Caco-2 (cell line): ENCODE data around the gene ZPLD1. TPM values are rescaled to one million over a fixed set of nuclear protein-coding genes. Genes with fewer than 3 reads are reported as not detected.

Experiments used
- BruUV-seq: library from RNA; stranded (reverse); fragments of 400-500 nt; replicated peaks from 2 replicates; lab custom pipeline; 2021; lab: Mats Ljungman, UMichigan
- CTCF ChIA-PET: fragments of 300-600 bp; sonication (Branson Sonifier 250); formaldehyde crosslinking; loops from one replicate; lab custom pipeline; 2022; ENCODE audit warnings: antibody characterized with exemption; lab: Charles Lee
- POLR2A ChIA-PET: fragments of 300-600 bp; sonication (Branson Sonifier 250); formaldehyde crosslinking; loops from one replicate; lab custom pipeline; 2022; ENCODE audit warnings: antibody characterized with exemption; lab: Charles Lee
- DNase-seq, 2 experiments: peaks; one replicate each; pipeline versions ENCODE4 v3.0.0 to v3.0.0-alpha.2; 2020 to 2022
- H3K27me3 ChIP-seq: replicated peaks from 2 replicates; pipeline ENCODE4 v1.6.0; 2011; ENCODE audit warnings: low read length; ENCODE audit not compliant: control insufficient read depth, insufficient read depth
- H3K36me3 ChIP-seq: 2 replicates; pipeline ENCODE4 v1.5.1; 2011; ENCODE audit warnings: low read length; ENCODE audit not compliant: control insufficient read depth, insufficient read depth
- H3K4me1 ChIP-seq: fragments of 250-450 bp; sonication (Bioruptor Pico); 2 replicates; pipeline ENCODE4 v1.5.1; 2020; ENCODE audit warnings: mild to moderate bottlenecking
- H3K4me3 ChIP-seq: 2 replicates; pipeline ENCODE4 v1.5.1; 2011; ENCODE audit warnings: low read depth, mild to moderate bottlenecking, control low read depth, low read length
- H3K9me3 ChIP-seq: fragments of 250-450 bp; sonication (Bioruptor Pico); 2 replicates; pipeline ENCODE4 v1.5.1; 2020; ENCODE audit warnings: mild to moderate bottlenecking, moderate library complexity
- H3K27ac Mint-ChIP-seq: one replicate; pipeline ENCODE4 v1.8.0; 2022; ENCODE audit warnings: mixed read lengths; ENCODE audit not compliant: unreplicated experiment
- H3K27me3 Mint-ChIP-seq: one replicate; pipeline ENCODE4 v1.8.0; 2022; ENCODE audit warnings: mixed read lengths; ENCODE audit not compliant: insufficient read depth, unreplicated experiment
- H3K36me3 Mint-ChIP-seq: one replicate; pipeline ENCODE4 v1.8.0; 2022; ENCODE audit warnings: mild to moderate bottlenecking, mixed read lengths; ENCODE audit not compliant: insufficient read depth, unreplicated experiment
- H3K4me1 Mint-ChIP-seq: one replicate; pipeline ENCODE4 v1.8.0; 2022; ENCODE audit warnings: low read depth, mixed read lengths; ENCODE audit not compliant: unreplicated experiment
- H3K4me3 Mint-ChIP-seq: one replicate; pipeline ENCODE4 v1.8.0; 2022; ENCODE audit warnings: mild to moderate bottlenecking, moderate library complexity, mixed read lengths; ENCODE audit not compliant: unreplicated experiment
- H3K9me3 Mint-ChIP-seq: one replicate; pipeline ENCODE4 v1.8.0; 2022; ENCODE audit warnings: mixed read lengths; ENCODE audit not compliant: unreplicated experiment
- intact Hi-C: fragments of 100-400 bp; cut with micrococcal nuclease; formaldehyde crosslinking; loops from one replicate; pipeline ENCODE4 v1.10.0; 2022; ENCODE audit not compliant: unreplicated experiment
- total RNA-seq: library from RNA; stranded (reverse); gene quantifications from 2 replicates; pipeline ENCODE4 v1.2.3, GENCODE V29; 2022
- TF ChIP-seq, protein P1 (sequence below), 2 experiments: fragments of 200-600 bp in 1 of 2; IDR thresholded peaks; 1 replicate in 1 of 2; 2 replicates in 1 of 2; pipeline versions ENCODE4 v1.5.1 to v1.8.0; 2011 to 2022; ENCODE audit warnings: antibody characterized with exemption in 1 of 2, control low read depth in 1 of 2, inconsistent platforms in 1 of 2, low read depth in 1 of 2, low read length in 1 of 2, mild to moderate bottlenecking in 1 of 2, moderate library complexity in 1 of 2; ENCODE audit not compliant: insufficient read depth in 1 of 2, severe bottlenecking in 1 of 2, unreplicated experiment in 1 of 2

The ZPLD1 gene
- total RNA-seq, 1 experiment from 2014 or later = not detected

DNA sequence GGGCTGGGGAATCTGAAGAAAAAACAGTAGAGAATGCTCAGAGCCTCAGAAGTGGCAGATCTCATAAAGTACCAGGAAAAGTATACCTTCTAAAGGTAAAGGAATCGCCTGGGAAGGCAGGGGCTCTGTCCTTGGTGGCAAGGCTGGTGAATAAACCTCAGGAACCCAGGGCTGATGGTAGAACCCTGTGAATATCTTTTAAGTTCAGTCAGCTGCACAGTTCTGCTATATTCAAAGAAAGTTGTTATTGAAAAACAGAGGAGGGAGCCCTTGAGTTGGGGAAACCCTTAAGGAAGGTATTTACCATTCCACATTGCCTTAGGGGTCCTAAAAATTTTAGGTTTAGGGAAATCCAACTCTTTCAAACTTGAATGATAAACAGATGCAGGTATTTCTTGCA lies 31.2 kb downstream of the ZPLD1 start:
- no peaks in the 10 kb centered on the region for H3K9me3 Mint-ChIP-seq
- no peaks in the 10 kb centered on the region for H3K27me3 ChIP-seq
- no peaks in the 10 kb centered on the region for H3K4me1 ChIP-seq
- CTCF ChIA-PET = no interaction called here
- no peak overlapping the region for H3K4me3 Mint-ChIP-seq
- H3K9me3 ChIP-seq = no peaks in the 10 kb centered on the region
- H3K36me3 ChIP-seq = no peaks in the 10 kb centered on the region
- no peak overlapping the region for H3K4me3 ChIP-seq
- TF ChIP-seq, protein P1, sequence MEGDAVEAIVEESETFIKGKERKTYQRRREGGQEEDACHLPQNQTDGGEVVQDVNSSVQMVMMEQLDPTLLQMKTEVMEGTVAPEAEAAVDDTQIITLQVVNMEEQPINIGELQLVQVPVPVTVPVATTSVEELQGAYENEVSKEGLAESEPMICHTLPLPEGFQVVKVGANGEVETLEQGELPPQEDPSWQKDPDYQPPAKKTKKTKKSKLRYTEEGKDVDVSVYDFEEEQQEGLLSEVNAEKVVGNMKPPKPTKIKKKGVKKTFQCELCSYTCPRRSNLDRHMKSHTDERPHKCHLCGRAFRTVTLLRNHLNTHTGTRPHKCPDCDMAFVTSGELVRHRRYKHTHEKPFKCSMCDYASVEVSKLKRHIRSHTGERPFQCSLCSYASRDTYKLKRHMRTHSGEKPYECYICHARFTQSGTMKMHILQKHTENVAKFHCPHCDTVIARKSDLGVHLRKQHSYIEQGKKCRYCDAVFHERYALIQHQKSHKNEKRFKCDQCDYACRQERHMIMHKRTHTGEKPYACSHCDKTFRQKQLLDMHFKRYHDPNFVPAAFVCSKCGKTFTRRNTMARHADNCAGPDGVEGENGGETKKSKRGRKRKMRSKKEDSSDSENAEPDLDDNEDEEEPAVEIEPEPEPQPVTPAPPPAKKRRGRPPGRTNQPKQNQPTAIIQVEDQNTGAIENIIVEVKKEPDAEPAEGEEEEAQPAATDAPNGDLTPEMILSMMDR (IDR thresholded peaks at IDR 0.05; ENCODE audit: insufficient read depth in 1 of 2, low read depth in 1 of 2, low read length in 1 of 2, severe bottlenecking in 1 of 2, unreplicated experiment in 1 of 2) = no peak
- POLR2A ChIA-PET = no interaction called here
- no peak overlapping the region for H3K27ac Mint-ChIP-seq
- BruUV-seq = no TSS peak
- no peak for DNase-seq
- intact Hi-C loops = loop anchor here (1.0 to 10.0 kb wide), 3 partner anchors 63 to 231 kb away; no protein-coding TSS in a partner anchor
- no peaks in the 10 kb centered on the region for H3K36me3 Mint-ChIP-seq
- peaks cover 3% of the 10 kb centered on the region for H3K27me3 Mint-ChIP-seq
- no peaks in the 10 kb centered on the region for H3K4me1 Mint-ChIP-seq

DNA sequence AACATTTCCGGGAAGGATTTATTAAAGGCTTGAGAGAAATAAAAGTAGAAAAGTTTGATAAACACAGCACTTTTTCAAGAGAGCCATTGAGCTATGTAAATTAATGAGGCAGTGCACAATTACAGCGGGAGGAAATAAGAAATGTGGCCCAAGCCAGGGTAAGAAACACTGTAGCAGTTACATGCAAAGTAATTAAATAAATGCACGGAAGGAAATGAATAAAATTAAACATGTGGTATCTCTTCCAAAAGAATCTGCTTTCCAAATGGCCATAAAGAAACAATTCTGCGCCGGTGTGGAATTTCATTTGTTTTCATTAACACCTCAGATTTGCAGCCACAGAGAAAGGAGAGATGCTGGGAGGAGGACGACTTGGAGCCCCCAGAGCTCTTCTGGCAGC lies 35.3 kb downstream of the ZPLD1 start:
- Histone ChIP-seq H3K9me3 (no peaks in the 10 kb centered on the region), H3K27me3 (no peaks in the 10 kb centered on the region), H3K4me1 (no peaks in the 10 kb centered on the region), H3K36me3 (no peaks in the 10 kb centered on the region), H3K4me3 (no peak overlapping the region)
- ChIA-PET POLR2A (no interaction called here), CTCF (no interaction called here)
- H3K27ac Mint-ChIP-seq = no peak overlapping the region
- no peak for DNase-seq
- H3K36me3 Mint-ChIP-seq = no peaks in the 10 kb centered on the region
- TF ChIP-seq, protein P1 (IDR thresholded peaks at IDR 0.05; ENCODE audit: insufficient read depth in 1 of 2, low read depth in 1 of 2, low read length in 1 of 2, severe bottlenecking in 1 of 2, unreplicated experiment in 1 of 2) = no peak
- intact Hi-C loops = no loop called here
- H3K9me3 Mint-ChIP-seq = no peaks in the 10 kb centered on the region
- H3K27me3 Mint-ChIP-seq = peaks cover 3% of the 10 kb centered on the region
- H3K4me1 Mint-ChIP-seq = no peaks in the 10 kb centered on the region
- no peak overlapping the region for H3K4me3 Mint-ChIP-seq
- no TSS peak for BruUV-seq

DNA sequence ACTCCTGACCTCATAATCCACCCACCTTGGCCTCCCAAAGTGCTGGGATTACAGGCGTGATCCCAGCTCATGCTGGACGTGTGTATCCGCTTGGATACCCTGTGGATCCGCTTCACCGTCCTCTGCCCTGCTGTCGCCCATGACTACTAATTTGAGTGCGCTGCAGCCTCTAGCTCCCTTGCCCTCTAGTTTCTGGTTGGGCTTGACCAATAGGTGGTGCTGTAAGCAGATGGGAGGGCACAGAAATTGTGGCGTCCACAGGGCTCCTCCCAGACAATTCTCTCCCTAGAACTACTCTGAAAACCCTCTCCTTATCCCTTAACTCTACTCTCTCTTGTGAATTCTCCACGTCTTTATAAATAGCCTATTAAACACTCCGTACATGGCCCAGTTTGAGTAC lies 36.2 kb downstream of the ZPLD1 start:
- CTCF ChIA-PET = interaction anchor here (1.0 kb wide), 1 partner anchor 66 kb away, joined by 3 read pairs; no protein-coding TSS in a partner anchor

More for the DNA sequence above, 36.2 kb downstream of the ZPLD1 start:
- TF ChIP-seq, protein P1 (IDR thresholded peaks at IDR 0.05; ENCODE audit: insufficient read depth in 1 of 2, low read depth in 1 of 2, low read length in 1 of 2, severe bottlenecking in 1 of 2, unreplicated experiment in 1 of 2) = peak; percentile 16 to 22
- no peaks in the 10 kb centered on the region for H3K36me3 Mint-ChIP-seq
- BruUV-seq = no TSS peak
- POLR2A ChIA-PET = no interaction called here
- Histone ChIP-seq H3K27me3 (no peaks in the 10 kb centered on the region), H3K36me3 (no peaks in the 10 kb centered on the region), H3K4me3 (no peak overlapping the region), H3K4me1 (no peaks in the 10 kb centered on the region), H3K9me3 (no peaks in the 10 kb centered on the region)
- no peaks in the 10 kb centered on the region for H3K9me3 Mint-ChIP-seq
- intact Hi-C loops = no loop called here
- no peak overlapping the region for H3K4me3 Mint-ChIP-seq
- peak in 1 of 2 experiments; percentile 17 for DNase-seq
- H3K27me3 Mint-ChIP-seq = peaks cover 3% of the 10 kb centered on the region
- H3K4me1 Mint-ChIP-seq = no peaks in the 10 kb centered on the region
- H3K27ac Mint-ChIP-seq = no peak overlapping the region
